Astrocyte (in vitro differentiated cells and primary cell): ENCODE measurements around the gene PSMD12. TPM values are rescaled to one million over a fixed set of nuclear protein-coding genes. Genes with fewer than 3 reads are reported as not detected.

Source experiments
- DNase-seq: peaks from one replicate; pipeline ENCODE4 v3.0.0-alpha.2; 2010; ENCODE audit warnings: low read depth
- FAIRE-seq: peaks from 2 replicates; lab custom pipeline; 2011; peaks lifted over from hg19 to GRCh38; lab: Jason Lieb, UNC
- H2AFZ ChIP-seq: 2 replicates; pipeline ENCODE4 v1.6.0; 2012; ENCODE audit warnings: low read depth, low read length, inconsistent platforms
- H3K27ac ChIP-seq: 2 replicates; pipeline ENCODE4 v1.5.1; 2011; ENCODE audit warnings: low read depth, low read length, inconsistent platforms
- H3K27me3 ChIP-seq: 2 replicates; pipeline ENCODE4 v1.6.0; 2011; ENCODE audit warnings: low read length, inconsistent platforms; ENCODE audit not compliant: insufficient read depth
- H3K36me3 ChIP-seq: 2 replicates; pipeline ENCODE4 v1.5.1; 2011; ENCODE audit warnings: low read length, inconsistent platforms; ENCODE audit not compliant: insufficient read depth
- H3K4me1 ChIP-seq: 2 replicates; pipeline ENCODE4 v1.5.1; 2011; ENCODE audit warnings: low read length, inconsistent platforms; ENCODE audit not compliant: insufficient read depth
- H3K4me2 ChIP-seq: 2 replicates; pipeline ENCODE4 v1.6.0; 2012; ENCODE audit warnings: low read length, inconsistent platforms
- H3K4me3 ChIP-seq: 2 replicates; pipeline ENCODE4 v1.5.1; 2011; ENCODE audit warnings: low read depth, mild to moderate bottlenecking, low read length, inconsistent platforms; ENCODE audit not compliant: insufficient read depth
- H3K79me2 ChIP-seq: 2 replicates; pipeline ENCODE4 v1.6.0; 2012; ENCODE audit warnings: mild to moderate bottlenecking, low read length, inconsistent platforms; ENCODE audit not compliant: insufficient read depth
- H3K9ac ChIP-seq: 2 replicates; pipeline ENCODE4 v1.6.0; 2012; ENCODE audit warnings: mild to moderate bottlenecking, low read length, inconsistent platforms
- H3K9me3 ChIP-seq: 2 replicates; pipeline ENCODE4 v1.5.1; 2012; ENCODE audit warnings: low read depth, mild to moderate bottlenecking, low read length, inconsistent platforms; ENCODE audit not compliant: insufficient read depth
- H4K20me1 ChIP-seq: 2 replicates; pipeline ENCODE4 v1.6.0; 2012; ENCODE audit warnings: low read length, inconsistent platforms; ENCODE audit not compliant: insufficient read depth
- H3K27ac Mint-ChIP-seq: one replicate; pipeline ENCODE4 v1.8.0; 2021; ENCODE audit warnings: mild to moderate bottlenecking, mixed read lengths; ENCODE audit not compliant: unreplicated experiment
- H3K27me3 Mint-ChIP-seq: one replicate; pipeline ENCODE4 v1.8.0; 2021; ENCODE audit warnings: low read depth, mixed read lengths; ENCODE audit not compliant: unreplicated experiment
- H3K36me3 Mint-ChIP-seq: one replicate; pipeline ENCODE4 v1.8.0; 2021; ENCODE audit warnings: low read depth, mixed read lengths; ENCODE audit not compliant: unreplicated experiment
- H3K4me1 Mint-ChIP-seq: one replicate; pipeline ENCODE4 v1.8.0; 2021; ENCODE audit warnings: low read depth, mixed read lengths; ENCODE audit not compliant: unreplicated experiment
- H3K4me3 Mint-ChIP-seq: one replicate; pipeline ENCODE4 v1.8.0; 2021; ENCODE audit warnings: mild to moderate bottlenecking, moderate library complexity, mixed read lengths; ENCODE audit not compliant: unreplicated experiment
- H3K9me3 Mint-ChIP-seq: one replicate; pipeline ENCODE4 v1.8.0; 2021; ENCODE audit warnings: mild to moderate bottlenecking, mixed read lengths; ENCODE audit not compliant: unreplicated experiment
- CTCF ChIP-seq: IDR thresholded peaks from 2 replicates; pipeline ENCODE4 v1.5.1; 2011; ENCODE audit warnings: low read depth, mild to moderate bottlenecking, inconsistent platforms, low read length, moderate library complexity; ENCODE audit not compliant: insufficient read depth
- EZH2 ChIP-seq: IDR thresholded peaks from 2 replicates; pipeline ENCODE4 v1.6.1; 2012; ENCODE audit warnings: mild to moderate bottlenecking, low read length, inconsistent platforms; ENCODE audit not compliant: insufficient read depth
- total RNA-seq: library from RNA; stranded (reverse); gene quantifications from 2 replicates; pipeline ENCODE4 v1.2.1, GENCODE V29; 2021

The PSMD12 gene
- total RNA-seq, 1 donor from 2014 or later, result 74.1 TPM

- Mint-ChIP-seq H3K27me3 (no peaks in the 10 kb centered on the region), H3K36me3 (peaks cover 4% of the 10 kb centered on the region), H3K9me3 (no peaks in the 10 kb centered on the region), H3K27ac (no peak overlapping the region), H3K4me3 (no peak overlapping the region), H3K4me1 (peaks cover 9% of the 10 kb centered on the region)
- H3K27me3 ChIP-seq, result no peaks in the 10 kb centered on the region
- FAIRE-seq (no peak), DNase-seq (no peak)
- H3K36me3 ChIP-seq, result no peaks in the 10 kb centered on the region
- H3K9ac ChIP-seq, result no peak overlapping the region
- no peaks in the 10 kb centered on the region for H3K9me3 ChIP-seq
- H2AFZ ChIP-seq, result no peak overlapping the region
- peaks cover 5% of the 10 kb centered on the region for H4K20me1 ChIP-seq
- TF ChIP-seq EZH2 (no peak), CTCF (no peak)
- peaks cover 15% of the 10 kb centered on the region for H3K4me1 ChIP-seq
- H3K4me3 ChIP-seq, result no peak overlapping the region
- no peaks in the 10 kb centered on the region for H3K79me2 ChIP-seq
- no peak overlapping the region for H3K4me2 ChIP-seq
- no peak overlapping the region for H3K27ac ChIP-seq
Observed at GRCh38 chr17:67393809-67394397, 27.5 kb upstream of the PSMD12 start.

- no peak for TF ChIP-seq CTCF
- H3K4me1 Mint-ChIP-seq, result peaks cover 9% of the 10 kb centered on the region
- DNase-seq, result no peak
- H3K27ac Mint-ChIP-seq, result no peak overlapping the region
- no peaks in the 10 kb centered on the region for H3K9me3 ChIP-seq
- no peak for FAIRE-seq
- H3K27ac ChIP-seq, result no peak overlapping the region
- H2AFZ ChIP-seq, result no peak overlapping the region
- no peaks in the 10 kb centered on the region for H3K36me3 ChIP-seq
- H3K79me2 ChIP-seq, result peaks cover 2% of the 10 kb centered on the region
- H3K27me3 ChIP-seq, result no peaks in the 10 kb centered on the region
- H3K9me3 Mint-ChIP-seq, result no peaks in the 10 kb centered on the region
- H4K20me1 ChIP-seq, result peaks cover 7% of the 10 kb centered on the region
- no peaks in the 10 kb centered on the region for H3K27me3 Mint-ChIP-seq
- no peak overlapping the region for H3K4me3 Mint-ChIP-seq
- no peak overlapping the region for H3K4me2 ChIP-seq
- H3K4me1 ChIP-seq, result peaks cover 15% of the 10 kb centered on the region
- H3K36me3 Mint-ChIP-seq, result no peaks in the 10 kb centered on the region
- no peak overlapping the region for H3K9ac ChIP-seq
- H3K4me3 ChIP-seq, result no peak overlapping the region
Observed at GRCh38 chr17:67392111-67392510, 25.7 kb upstream of the PSMD12 start.

GRCh38 chr17:67390646-67391361, 24.4 kb upstream of the PSMD12 start:
- H3K4me1 Mint-ChIP-seq, result peaks cover 9% of the 10 kb centered on the region
- peak overlapping the region; percentile 81 for H3K4me2 ChIP-seq
- TF ChIP-seq CTCF, result no peak
- TF ChIP-seq EZH2, result no peak
- no peak overlapping the region for H2AFZ ChIP-seq
- H3K9me3 Mint-ChIP-seq, result no peaks in the 10 kb centered on the region
- H3K4me3 ChIP-seq, result peak overlapping the region; percentile 33
- peak overlapping the region; percentile 66 for H3K27ac Mint-ChIP-seq
- H3K9ac ChIP-seq, result peak overlapping the region; percentile 74
- H3K36me3 ChIP-seq, result no peaks in the 10 kb centered on the region
- peak overlapping the region; percentile 85 for H3K27ac ChIP-seq
- H3K9me3 ChIP-seq, result no peaks in the 10 kb centered on the region
- no peaks in the 10 kb centered on the region for H3K27me3 ChIP-seq
- H3K79me2 ChIP-seq, result peaks cover 8% of the 10 kb centered on the region
- peak; percentile 99 for DNase-seq
- peaks cover 15% of the 10 kb centered on the region for H3K4me1 ChIP-seq
- peak overlapping the region; percentile 64 for H3K4me3 Mint-ChIP-seq
- H3K36me3 Mint-ChIP-seq, result no peaks in the 10 kb centered on the region
- peaks cover 11% of the 10 kb centered on the region for H4K20me1 ChIP-seq
- FAIRE-seq, result no peak
- H3K27me3 Mint-ChIP-seq, result no peaks in the 10 kb centered on the region
